ENCODE measurements around the gene FAM170B.

FAM170B gene

GRCh38 chr10:49169776-49170175 lies 36.0 kb upstream of the FAM170B start:
- DNase-seq (ENCODE audit: low read depth in 2 of 2) = no peak

- no peak for DNase-seq (ENCODE audit: low read depth in 2 of 2)
Measured at GRCh38 chr10:49168831-49169500, 35.1 kb upstream of the FAM170B start.

GRCh38 chr10:49168171-49168540 lies 34.3 kb upstream of the FAM170B start:
- no peak for DNase-seq (ENCODE audit: low read depth in 2 of 2)

- DNase-seq (ENCODE audit: low read depth in 2 of 2) = no peak
Measured at GRCh38 chr10:49167425-49168170, 33.8 kb upstream of the FAM170B start.

GRCh38 chr10:49166484-49167400 lies 32.9 kb upstream of the FAM170B start:
- no peak for DNase-seq (ENCODE audit: low read depth in 2 of 2)

GRCh38 chr10:49165821-49166483 lies 32.1 kb upstream of the FAM170B start:
- DNase-seq (ENCODE audit: low read depth in 2 of 2) = no peak

- no peak for DNase-seq (ENCODE audit: low read depth in 2 of 2)
Measured at GRCh38 chr10:49165259-49165658, 31.4 kb upstream of the FAM170B start.

- no peak for DNase-seq (ENCODE audit: low read depth in 2 of 2)
Measured at GRCh38 chr10:49164559-49165188, 30.9 kb upstream of the FAM170B start.

- DNase-seq (ENCODE audit: low read depth in 2 of 2) = no peak
Measured at GRCh38 chr10:49163741-49164140, 29.9 kb upstream of the FAM170B start.

GRCh38 chr10:49162761-49163310 lies 29.0 kb upstream of the FAM170B start:
- no peak for DNase-seq (ENCODE audit: low read depth in 2 of 2)

- no peak for DNase-seq (ENCODE audit: low read depth in 2 of 2)
Measured at GRCh38 chr10:49162063-49162462, 28.2 kb upstream of the FAM170B start.

GRCh38 chr10:49161411-49161997 lies 27.7 kb upstream of the FAM170B start:
- no peak for DNase-seq (ENCODE audit: low read depth in 2 of 2)

GRCh38 chr10:49160814-49161213 lies 27.0 kb upstream of the FAM170B start:
- no peak for DNase-seq (ENCODE audit: low read depth in 2 of 2)

- DNase-seq (ENCODE audit: low read depth in 2 of 2) = no peak
Measured at GRCh38 chr10:49160110-49160509, 26.3 kb upstream of the FAM170B start.

- DNase-seq (ENCODE audit: low read depth in 2 of 2) = no peak
Measured at GRCh38 chr10:49158915-49159314, 25.1 kb upstream of the FAM170B start.

GRCh38 chr10:49158404-49158803 lies 24.6 kb upstream of the FAM170B start:
- no peak for DNase-seq (ENCODE audit: low read depth in 2 of 2)

GRCh38 chr10:49157229-49157628 lies 23.4 kb upstream of the FAM170B start:
- DNase-seq (ENCODE audit: low read depth in 2 of 2) = no peak

GRCh38 chr10:49154641-49155040 lies 20.8 kb upstream of the FAM170B start:
- DNase-seq (ENCODE audit: low read depth in 2 of 2) = no peak

GRCh38 chr10:49153971-49154370 lies 20.1 kb upstream of the FAM170B start:
- no peak for DNase-seq (ENCODE audit: low read depth in 2 of 2)

GRCh38 chr10:49153115-49153514 lies 19.3 kb upstream of the FAM170B start:
- no peak for DNase-seq (ENCODE audit: low read depth in 2 of 2)

- DNase-seq (ENCODE audit: low read depth in 2 of 2) = no peak
Measured at GRCh38 chr10:49152663-49153062, 18.8 kb upstream of the FAM170B start.

Measured in stimulated activated CD8-positive, alpha-beta memory T cell treated with anti-CD3 and anti-CD28 coated beads, Interleukin-2, amount 100 ng/mL, for 1 hour (primary cell).